Gastroesophageal sphincter (tissue), 3 donors: ENCODE results near the gene ZNF526.

Source experiments
- POLR2AphosphoS5 ChIP-seq: sonication (generic); formaldehyde crosslinking; IDR thresholded peaks from one replicate; pipeline ENCODE4 v1.6.1; 2017; ENCODE audit warnings: antibody characterized with exemption
- TF ChIP-seq, protein P1 (sequence below), 4 experiments: fragments of 200-600 bp in 2 of 4; fragments of 450-650 bp in 2 of 4; sonication (generic) in 1 of 4; IDR thresholded peaks; one replicate each; pipeline ENCODE4 v1.5.1; 2017 to 2019; ENCODE audit warnings: antibody characterized with exemption in 4 of 4, mild to moderate bottlenecking in 2 of 4, moderate library complexity in 2 of 4

DNA sequence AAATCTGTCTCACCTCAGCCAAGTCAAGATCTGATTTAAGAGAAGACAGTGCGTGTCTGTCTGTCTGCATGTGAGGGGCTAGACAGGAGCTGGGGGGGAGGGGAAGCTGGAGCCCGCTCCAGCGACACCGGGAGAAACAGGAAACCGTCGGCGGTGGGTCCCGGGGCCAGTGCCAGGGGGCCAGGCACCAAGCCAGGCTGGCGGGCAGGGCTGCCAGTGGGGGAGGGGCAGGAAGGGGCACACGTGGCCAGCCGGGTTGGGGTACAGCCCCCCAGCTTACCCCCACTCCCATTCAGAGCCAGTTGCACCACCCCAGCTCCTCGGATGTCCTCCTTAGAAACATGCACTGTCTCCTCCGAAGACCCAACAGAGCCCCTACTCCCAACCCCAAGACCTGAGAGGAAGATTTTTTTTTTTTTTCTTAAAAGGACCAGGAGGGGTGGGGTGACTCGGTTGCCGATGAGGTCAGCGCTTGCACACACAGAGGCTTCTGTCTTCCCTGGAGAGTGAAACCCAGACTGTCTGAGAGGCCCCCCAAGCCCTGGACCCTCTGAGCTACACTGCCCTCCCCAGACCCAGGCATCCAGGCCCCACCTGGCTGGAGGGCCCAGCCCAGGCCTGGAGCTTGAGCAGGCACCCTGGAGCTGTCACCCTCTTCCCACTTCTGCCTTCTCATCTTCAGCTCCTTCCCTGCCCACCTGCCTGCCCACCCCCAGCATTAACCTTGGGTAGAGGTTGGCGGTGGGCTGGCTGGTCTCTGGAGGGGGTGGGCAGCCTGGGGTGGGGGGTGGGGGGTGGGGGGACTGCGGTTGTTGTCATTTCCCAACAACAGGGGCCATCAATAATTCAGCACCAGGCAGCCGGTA lies 30.8 kb downstream of the ZNF526 start:
- TF ChIP-seq POLR2AphosphoS5: no peak
- TF ChIP-seq, protein P1, sequence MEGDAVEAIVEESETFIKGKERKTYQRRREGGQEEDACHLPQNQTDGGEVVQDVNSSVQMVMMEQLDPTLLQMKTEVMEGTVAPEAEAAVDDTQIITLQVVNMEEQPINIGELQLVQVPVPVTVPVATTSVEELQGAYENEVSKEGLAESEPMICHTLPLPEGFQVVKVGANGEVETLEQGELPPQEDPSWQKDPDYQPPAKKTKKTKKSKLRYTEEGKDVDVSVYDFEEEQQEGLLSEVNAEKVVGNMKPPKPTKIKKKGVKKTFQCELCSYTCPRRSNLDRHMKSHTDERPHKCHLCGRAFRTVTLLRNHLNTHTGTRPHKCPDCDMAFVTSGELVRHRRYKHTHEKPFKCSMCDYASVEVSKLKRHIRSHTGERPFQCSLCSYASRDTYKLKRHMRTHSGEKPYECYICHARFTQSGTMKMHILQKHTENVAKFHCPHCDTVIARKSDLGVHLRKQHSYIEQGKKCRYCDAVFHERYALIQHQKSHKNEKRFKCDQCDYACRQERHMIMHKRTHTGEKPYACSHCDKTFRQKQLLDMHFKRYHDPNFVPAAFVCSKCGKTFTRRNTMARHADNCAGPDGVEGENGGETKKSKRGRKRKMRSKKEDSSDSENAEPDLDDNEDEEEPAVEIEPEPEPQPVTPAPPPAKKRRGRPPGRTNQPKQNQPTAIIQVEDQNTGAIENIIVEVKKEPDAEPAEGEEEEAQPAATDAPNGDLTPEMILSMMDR (IDR thresholded peaks at IDR 0.05): no peak
